Measurements from ENCODE around the gene CCP110. TPM values are rescaled to one million over a fixed set of nuclear protein-coding genes. Genes with fewer than 3 reads are reported as not detected.

CCP110 gene
- total RNA-seq, 1 donor: 15.1 TPM

- TF ChIP-seq, protein P1, sequence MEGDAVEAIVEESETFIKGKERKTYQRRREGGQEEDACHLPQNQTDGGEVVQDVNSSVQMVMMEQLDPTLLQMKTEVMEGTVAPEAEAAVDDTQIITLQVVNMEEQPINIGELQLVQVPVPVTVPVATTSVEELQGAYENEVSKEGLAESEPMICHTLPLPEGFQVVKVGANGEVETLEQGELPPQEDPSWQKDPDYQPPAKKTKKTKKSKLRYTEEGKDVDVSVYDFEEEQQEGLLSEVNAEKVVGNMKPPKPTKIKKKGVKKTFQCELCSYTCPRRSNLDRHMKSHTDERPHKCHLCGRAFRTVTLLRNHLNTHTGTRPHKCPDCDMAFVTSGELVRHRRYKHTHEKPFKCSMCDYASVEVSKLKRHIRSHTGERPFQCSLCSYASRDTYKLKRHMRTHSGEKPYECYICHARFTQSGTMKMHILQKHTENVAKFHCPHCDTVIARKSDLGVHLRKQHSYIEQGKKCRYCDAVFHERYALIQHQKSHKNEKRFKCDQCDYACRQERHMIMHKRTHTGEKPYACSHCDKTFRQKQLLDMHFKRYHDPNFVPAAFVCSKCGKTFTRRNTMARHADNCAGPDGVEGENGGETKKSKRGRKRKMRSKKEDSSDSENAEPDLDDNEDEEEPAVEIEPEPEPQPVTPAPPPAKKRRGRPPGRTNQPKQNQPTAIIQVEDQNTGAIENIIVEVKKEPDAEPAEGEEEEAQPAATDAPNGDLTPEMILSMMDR (IDR thresholded peaks at IDR 0.05; ENCODE audit: insufficient read depth, low read depth, low read length): no peak
- H3K4me3 ChIP-seq (ENCODE audit: low read depth, low read length): no peak overlapping the region
- no peak for DNase-seq (ENCODE audit: low read depth)
These were observed 26.6 kb upstream of the CCP110 start for GRCh38 chr16:19497176-19497575.

GRCh38 chr16:19499006-19499405 lies 24.7 kb upstream of the CCP110 start:
- TF ChIP-seq, protein P1 (IDR thresholded peaks at IDR 0.05; ENCODE audit: insufficient read depth, low read depth, low read length): no peak
- no peak for DNase-seq (ENCODE audit: low read depth)
- H3K4me3 ChIP-seq (ENCODE audit: low read depth, low read length): no peak overlapping the region

DNA sequence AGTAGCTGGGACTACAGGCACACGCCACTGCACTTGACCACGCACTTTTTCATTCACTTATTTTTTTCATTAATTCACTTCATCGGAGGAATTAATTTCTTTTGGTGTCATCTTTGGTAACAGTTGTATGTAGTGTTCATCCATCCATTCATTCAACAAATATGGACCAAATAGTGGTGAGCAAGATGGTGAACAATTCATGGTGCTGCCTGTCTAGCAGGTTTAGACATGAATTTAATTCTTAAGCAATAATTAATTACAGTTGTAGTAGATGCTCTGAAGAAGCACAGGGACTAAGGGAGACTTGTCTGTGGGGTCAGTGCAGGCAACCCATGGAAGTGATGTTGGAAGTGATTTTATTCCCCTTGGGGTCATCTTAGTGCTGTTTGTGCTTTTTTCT lies 24.3 kb upstream of the CCP110 start:
- DNase-seq (ENCODE audit: low read depth): no peak
- TF ChIP-seq, protein P1 (IDR thresholded peaks at IDR 0.05; ENCODE audit: insufficient read depth, low read depth, low read length): no peak
- H3K4me3 ChIP-seq (ENCODE audit: low read depth, low read length): no peak overlapping the region

DNA sequence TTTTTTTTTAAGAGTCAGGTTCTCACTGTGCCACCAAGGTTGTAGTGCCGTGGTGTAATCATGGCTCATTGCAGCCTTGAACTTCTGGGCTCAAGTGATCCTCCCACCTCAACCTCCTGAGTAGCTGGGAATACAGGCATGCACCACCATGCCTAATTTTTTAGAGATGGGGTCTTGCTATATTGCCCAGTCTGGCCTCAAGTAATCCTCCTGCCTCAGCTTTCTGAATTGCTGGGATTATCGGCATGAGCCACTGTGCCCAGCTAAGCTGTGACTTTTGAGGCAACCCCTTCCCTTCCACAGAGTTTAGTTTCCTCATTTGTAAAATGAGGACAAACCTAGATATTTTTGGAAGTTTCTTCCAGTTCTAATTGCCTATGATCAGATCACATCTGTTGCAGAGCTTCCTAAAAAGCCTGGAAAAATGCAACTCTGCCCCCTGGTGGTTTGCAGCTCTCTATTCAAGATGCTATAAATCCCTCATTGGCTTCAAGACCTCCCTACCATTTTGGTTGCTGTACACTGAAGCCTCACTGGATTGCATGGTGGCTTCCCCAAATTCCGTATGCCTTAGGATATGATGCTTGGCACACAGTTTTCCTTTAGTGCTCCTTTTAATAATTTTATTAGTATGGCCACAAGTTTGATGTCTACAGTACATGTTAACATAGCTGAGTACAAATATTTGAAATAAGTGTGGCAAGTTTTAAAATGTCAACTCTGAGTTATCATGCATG lies 21.2 kb upstream of the CCP110 start:
- TF ChIP-seq, protein P1 (IDR thresholded peaks at IDR 0.05; ENCODE audit: insufficient read depth, low read depth, low read length): peak; percentile 79
- H3K4me3 ChIP-seq (ENCODE audit: low read depth, low read length): no peak overlapping the region
- peak; percentile 79 for DNase-seq (ENCODE audit: low read depth)

DNA sequence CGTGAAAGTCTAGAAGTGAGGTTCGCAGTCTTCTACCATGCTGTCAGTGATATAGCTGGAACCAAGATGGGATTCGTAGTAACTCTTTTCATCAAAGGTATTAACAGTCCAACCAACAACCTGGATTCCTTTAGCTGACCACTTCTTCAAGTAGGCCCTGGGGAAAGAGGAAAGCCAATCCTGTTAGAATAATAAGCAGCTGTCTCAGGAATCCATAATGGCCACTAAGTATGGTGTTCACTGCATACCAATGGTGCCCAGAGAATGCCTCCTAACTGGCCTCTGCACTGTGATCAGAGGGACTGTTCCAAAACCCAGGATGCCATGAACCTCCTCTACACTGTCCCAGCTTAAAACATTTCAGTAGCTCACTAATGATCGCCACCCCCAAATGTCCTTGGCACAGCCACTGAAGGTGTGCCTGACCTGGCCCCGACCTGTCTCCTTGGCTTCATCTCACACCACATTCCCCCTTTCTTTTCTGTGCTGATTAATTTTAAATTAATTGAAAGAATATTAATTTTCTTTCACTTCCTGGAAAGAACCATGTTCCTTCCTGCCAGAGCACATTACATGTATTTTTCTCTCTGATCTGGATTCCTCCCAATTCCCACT lies 20.2 kb upstream of the CCP110 start:
- TF ChIP-seq, protein P1 (IDR thresholded peaks at IDR 0.05; ENCODE audit: insufficient read depth, low read depth, low read length): no peak
- no peak overlapping the region for H3K4me3 ChIP-seq (ENCODE audit: low read depth, low read length)

GRCh38 chr16:19505600-19506303 lies 18.0 kb upstream of the CCP110 start:
- TF ChIP-seq, protein P1 (IDR thresholded peaks at IDR 0.05; ENCODE audit: insufficient read depth, low read depth, low read length): no peak
- H3K4me3 ChIP-seq (ENCODE audit: low read depth, low read length): no peak overlapping the region
- DNase-seq (ENCODE audit: low read depth): no peak

More for the DNA sequence above, 20.2 kb upstream of the CCP110 start:
- DNase-seq (ENCODE audit: low read depth): no peak
